GM19025 (cell line): ENCODE results near the gene LAPTM5.

Experiments
- ATAC-seq: cut with Tn5 transposase; IDR thresholded peaks from one replicate; pipeline ENCODE4 v1.9.1; 2021; ENCODE audit warnings: mild to moderate bottlenecking, low read depth, moderate library complexity; ENCODE audit not compliant: unreplicated experiment

LAPTM5 gene

GRCh38 chr1:30732277-30732996, 25.1 kb downstream of the LAPTM5 start:
- peak; percentile 46 for ATAC-seq

- ATAC-seq: no peak
These were observed 25.7 kb downstream of the LAPTM5 start for GRCh38 chr1:30731806-30732276.

- no peak for ATAC-seq
These were observed 26.3 kb downstream of the LAPTM5 start for GRCh38 chr1:30731109-30731805.

DNA sequence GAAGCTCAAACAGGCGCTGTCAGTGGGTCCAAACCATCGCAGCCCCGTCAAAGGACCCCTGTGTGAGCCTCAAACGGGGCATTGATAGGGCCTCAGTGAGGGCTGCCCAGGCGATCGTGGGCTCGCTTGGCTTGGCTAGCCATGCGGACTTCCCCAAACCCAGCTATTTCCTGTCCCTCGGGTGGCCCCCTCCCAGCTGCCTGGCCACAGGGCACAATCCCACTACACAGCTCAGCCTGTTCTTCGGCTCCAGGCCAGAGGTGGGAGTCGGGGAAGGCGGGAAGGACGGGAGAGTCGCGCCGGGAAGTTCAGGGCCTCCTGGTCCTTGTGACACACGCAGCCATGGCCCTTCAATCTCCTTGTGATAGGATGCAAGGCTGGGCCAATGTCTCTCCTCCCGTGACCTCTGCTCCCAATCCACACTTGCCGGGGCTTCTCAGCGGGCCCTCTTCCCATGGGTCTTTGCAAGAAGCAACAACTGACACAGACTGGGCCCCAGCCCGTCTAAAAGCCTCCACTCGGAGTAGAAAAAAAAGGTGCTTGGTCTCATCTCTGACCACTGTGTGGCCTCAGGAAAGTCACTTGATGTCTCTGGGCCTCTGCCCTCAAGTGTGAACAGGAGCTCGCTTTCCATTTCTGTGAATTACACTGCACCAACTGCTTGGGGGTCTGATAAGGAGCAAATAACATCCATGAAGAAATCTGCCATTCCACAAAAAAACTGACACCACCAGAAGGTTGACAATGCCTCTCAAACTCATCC, 27.0 kb downstream of the LAPTM5 start:
- ATAC-seq: no peak

DNA sequence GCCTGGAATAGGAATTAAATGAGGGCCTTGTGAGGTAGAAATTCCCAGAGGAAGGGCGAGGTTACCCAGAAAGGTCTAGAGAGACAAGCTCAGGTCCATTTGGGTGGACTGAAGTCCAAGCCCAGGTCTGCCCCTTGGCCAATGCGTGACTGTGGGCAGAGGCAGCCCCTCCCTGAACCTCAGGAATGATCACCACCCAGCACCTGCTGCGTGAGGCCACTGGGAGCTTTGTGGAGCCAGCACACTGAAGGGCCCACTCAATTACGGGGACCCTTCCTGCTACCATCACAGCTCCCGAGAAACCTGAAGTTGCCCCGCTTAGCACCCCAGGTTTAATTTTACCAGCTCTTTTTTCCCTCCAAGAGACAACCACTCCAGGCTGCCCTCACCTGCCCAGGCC, 27.7 kb downstream of the LAPTM5 start:
- no peak for ATAC-seq

DNA sequence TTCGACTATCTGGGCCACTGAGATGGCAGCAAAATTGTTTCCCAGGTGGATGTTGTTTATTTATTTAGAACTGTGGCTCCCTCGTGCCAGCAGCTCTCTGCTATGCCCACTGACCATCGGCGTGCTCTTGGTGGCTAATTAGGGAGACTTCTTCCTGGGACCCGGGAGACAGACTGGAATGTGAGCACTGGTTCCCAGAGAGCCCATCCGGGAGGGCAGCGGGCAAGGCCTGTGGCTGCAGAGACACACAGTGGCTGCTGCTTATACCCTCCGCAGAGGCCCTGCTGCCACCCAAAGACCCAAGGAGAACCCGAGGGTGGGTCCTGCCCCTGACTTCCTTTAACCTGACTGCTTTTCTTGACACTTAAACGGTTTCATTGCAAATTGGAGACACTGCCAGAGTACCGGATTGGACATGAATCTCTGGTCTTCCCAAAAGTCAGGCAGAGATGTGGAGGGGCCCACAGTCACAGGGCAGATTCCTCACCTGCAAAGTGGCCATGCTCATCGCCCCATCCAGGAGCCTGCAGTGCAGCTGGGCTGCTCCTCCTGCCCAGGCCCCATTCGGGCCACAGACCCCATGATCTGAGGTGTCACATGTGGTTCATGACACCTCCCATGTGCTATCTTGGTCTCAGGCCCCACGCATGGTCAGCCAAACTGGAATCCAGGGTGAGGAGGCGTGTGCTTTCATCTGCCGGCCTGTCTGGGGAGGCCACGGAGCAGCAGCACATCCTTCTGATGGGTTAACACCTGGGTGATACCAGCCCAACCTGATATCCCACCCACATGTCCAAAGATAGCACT, 28.5 kb downstream of the LAPTM5 start:
- ATAC-seq: no peak

DNA sequence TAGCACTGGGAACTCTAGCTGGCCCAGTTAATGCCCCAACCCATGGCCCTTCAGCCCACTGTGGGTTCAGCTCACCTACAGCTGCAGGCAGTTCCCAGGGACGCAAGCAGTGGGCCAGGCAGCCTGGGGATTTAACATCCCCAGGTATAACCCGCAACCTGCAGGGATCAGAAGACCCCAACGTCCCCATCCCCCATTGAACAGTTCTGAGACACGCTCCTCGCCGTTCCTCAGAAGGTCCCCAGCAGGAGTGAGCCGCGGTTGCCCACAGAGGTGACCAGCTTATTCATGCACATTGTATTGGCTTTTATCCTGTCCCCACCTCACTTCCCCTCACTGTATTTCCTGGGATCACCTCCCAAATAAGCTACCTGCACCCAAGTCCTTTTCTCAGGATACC, 29.2 kb downstream of the LAPTM5 start:
- no peak for ATAC-seq

- no peak for ATAC-seq
These were observed 29.8 kb downstream of the LAPTM5 start for GRCh38 chr1:30727824-30728223.

GRCh38 chr1:30726773-30727684, 30.5 kb downstream of the LAPTM5 start:
- ATAC-seq: no peak

- ATAC-seq: no peak
These were observed 31.3 kb downstream of the LAPTM5 start for GRCh38 chr1:30726236-30726635.

DNA sequence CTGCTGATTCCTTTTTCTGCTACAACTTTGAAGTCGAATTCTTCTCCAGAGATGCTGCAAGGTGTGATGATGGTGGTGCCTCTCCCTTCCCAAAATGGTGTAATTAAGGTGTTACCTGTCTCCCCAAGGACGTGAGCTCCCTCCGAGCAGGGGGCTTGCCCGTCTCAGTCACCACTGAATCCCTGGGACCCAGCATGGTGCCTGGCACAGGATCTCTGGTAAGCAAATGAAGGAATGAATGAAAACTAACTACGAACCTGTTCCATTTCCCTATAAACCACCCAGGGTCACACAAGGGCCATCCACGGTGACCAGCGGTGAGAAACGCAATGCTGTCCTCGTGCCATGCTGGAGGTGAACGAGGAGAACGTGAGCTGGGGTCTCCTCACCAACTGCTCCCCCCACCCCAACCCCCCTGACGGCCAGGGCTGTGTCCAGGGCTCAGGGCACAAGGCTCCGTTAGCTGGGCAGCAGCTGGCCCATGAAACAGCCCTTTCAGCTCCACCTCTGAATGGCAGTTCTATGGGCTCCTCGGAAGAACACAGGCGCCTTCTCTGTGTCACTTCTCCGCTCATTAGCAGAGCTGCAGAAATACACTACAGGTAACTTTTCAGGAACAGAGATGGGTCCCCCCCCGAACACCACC, 32.0 kb downstream of the LAPTM5 start:
- no peak for ATAC-seq

GRCh38 chr1:30724655-30725421, 32.7 kb downstream of the LAPTM5 start:
- ATAC-seq: no peak

- no peak for ATAC-seq
These were observed 33.4 kb downstream of the LAPTM5 start for GRCh38 chr1:30724175-30724574.

GRCh38 chr1:30723331-30723755, 34.2 kb downstream of the LAPTM5 start, which contains the start of gene MATN1:
Gene MATN1, minus strand, starts transcription at chr1:30723585. Its CDS starts 34 bp downstream, at chr1:30723551.
- no peak for ATAC-seq

DNA sequence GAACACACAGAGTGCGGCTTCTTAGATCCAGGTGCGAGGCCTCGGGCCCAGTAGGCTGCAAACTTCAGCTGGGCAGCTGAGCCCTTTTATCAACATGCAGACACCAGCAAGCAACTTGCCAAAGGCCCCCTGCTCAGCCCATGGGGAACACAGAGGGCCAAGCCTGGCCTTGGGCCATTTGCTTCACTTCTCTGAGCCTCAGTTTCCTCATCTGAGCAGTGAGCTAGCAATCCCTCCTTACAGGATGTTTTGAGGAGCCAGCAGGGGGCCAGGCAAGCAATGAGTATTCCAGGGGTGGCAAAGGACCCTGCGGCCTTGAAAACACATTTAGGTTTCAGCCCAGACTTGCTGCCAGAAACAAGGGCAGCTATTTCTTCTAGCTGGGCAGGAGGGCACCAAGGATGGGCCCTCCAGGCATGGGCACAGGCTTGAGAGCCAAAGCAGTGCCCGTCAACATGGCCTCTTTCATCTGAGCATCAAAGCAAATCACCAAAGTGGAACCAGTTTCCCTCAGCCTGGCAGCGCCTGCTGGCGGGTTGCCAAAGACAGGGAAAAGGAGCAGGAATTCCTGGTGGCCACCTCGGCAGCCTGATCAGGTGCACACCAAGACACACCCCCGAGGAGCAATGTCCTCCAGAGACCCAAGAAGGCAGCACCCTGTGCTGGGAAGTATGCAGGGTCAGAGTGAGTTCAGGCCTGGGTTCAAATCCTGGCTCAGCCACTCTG, 35.6 kb downstream of the LAPTM5 start:
- no peak for ATAC-seq

- no peak for ATAC-seq
These were observed 36.2 kb downstream of the LAPTM5 start for GRCh38 chr1:30721341-30721793.
